KBM-7 (cell line): Measurements from ENCODE around the gene YOD1.

Experiments
- DNase-seq: peaks from one replicate; pipeline ENCODE4 v3.0.0-alpha.2; 2015
- in situ Hi-C: fragments of 300-500 bp; cut with MboI; formaldehyde crosslinking; loops from 2 replicates; pipeline ENCODE4 v1.14.3; 2020; ENCODE audit warnings: low sequenced_read_pairs, low pct_unique_long_range_greater_than_20kb, mixed read lengths

The YOD1 gene

GRCh38 chr1:207076181-207076955 lies 25.4 kb upstream of the YOD1 start:
- in situ Hi-C loops = no loop called here

GRCh38 chr1:207073906-207074820 lies 23.2 kb upstream of the YOD1 start:
- in situ Hi-C loops = no loop called here
- DNase-seq = no peak

More at GRCh38 chr1:207076181-207076955, 25.4 kb upstream of the YOD1 start:
- DNase-seq = no peak

- in situ Hi-C loops = no loop called here
- DNase-seq = no peak
Measured at GRCh38 chr1:207072233-207072632, 21.2 kb upstream of the YOD1 start.

GRCh38 chr1:207071426-207071825 lies 20.4 kb upstream of the YOD1 start:
- DNase-seq = no peak
- in situ Hi-C loops = no loop called here

GRCh38 chr1:207070811-207071210 lies 19.8 kb upstream of the YOD1 start:
- peak; percentile 65 for DNase-seq
- in situ Hi-C loops = no loop called here

- in situ Hi-C loops = no loop called here
- no peak for DNase-seq
Measured at GRCh38 chr1:207069858-207070506, 19.0 kb upstream of the YOD1 start.

- in situ Hi-C loops = no loop called here
- no peak for DNase-seq
Measured at GRCh38 chr1:207069061-207069460, 18.1 kb upstream of the YOD1 start.

- DNase-seq = no peak
- in situ Hi-C loops = no loop called here
Measured at GRCh38 chr1:207067665-207068064, 16.7 kb upstream of the YOD1 start.

- DNase-seq = no peak
- in situ Hi-C loops = no loop called here
Measured at GRCh38 chr1:207067185-207067584, 16.2 kb upstream of the YOD1 start.

GRCh38 chr1:207064561-207064960 lies 13.6 kb upstream of the YOD1 start:
- in situ Hi-C loops = no loop called here

GRCh38 chr1:207063014-207063413 lies 12.0 kb upstream of the YOD1 start:
- DNase-seq = no peak
- in situ Hi-C loops = no loop called here

More at GRCh38 chr1:207064561-207064960, 13.6 kb upstream of the YOD1 start:
- DNase-seq = no peak

- no peak for DNase-seq
- in situ Hi-C loops = no loop called here
Measured at GRCh38 chr1:207062058-207062457, 11.1 kb upstream of the YOD1 start.

- DNase-seq = no peak
- in situ Hi-C loops = no loop called here
Measured at GRCh38 chr1:207060596-207060995, 9.6 kb upstream of the YOD1 start.

GRCh38 chr1:207059881-207060280 lies 8.9 kb upstream of the YOD1 start:
- in situ Hi-C loops = no loop called here
- no peak for DNase-seq

GRCh38 chr1:207058878-207059867 lies 8.2 kb upstream of the YOD1 start:
- in situ Hi-C loops = no loop called here
- DNase-seq = no peak

- in situ Hi-C loops = no loop called here
- no peak for DNase-seq
Measured at GRCh38 chr1:207058252-207058651, 7.2 kb upstream of the YOD1 start.

GRCh38 chr1:207056673-207057072 lies 5.7 kb upstream of the YOD1 start:
- in situ Hi-C loops = no loop called here
- DNase-seq = no peak

GRCh38 chr1:207055386-207056001 lies 4.5 kb upstream of the YOD1 start:
- in situ Hi-C loops = no loop called here
- DNase-seq = no peak
